ENCODE data around the gene AKAP1. TPM values are rescaled to one million over a fixed set of nuclear protein-coding genes. Genes with fewer than 3 reads are reported as not detected.

Gene AKAP1
- total RNA-seq, 5 donors from 2014 or later (not counting 1 experiment from before 2014, with no cell fraction given): 28.9 to 42.5 (median 35.6) TPM

GRCh38 chr17:57068707-57069106, 16.3 kb upstream of the AKAP1 start:
- peaks cover 4 to 15% of the 10 kb centered on the region in 2 donors for H3K27me3 Mint-ChIP-seq
- H3K27ac Mint-ChIP-seq: no peak overlapping the region
- POLR2A ChIA-PET: interaction anchor here in 1 of 2 donors (0.5 kb wide), 1 partner anchor 1167 kb away, joined by 3 read pairs; no protein-coding TSS in a partner anchor
- H3K9me3 ChIP-seq: no peaks in the 10 kb centered on the region
- H3K4me1 ChIP-seq (ENCODE audit: control insufficient read depth in 1 of 2, extremely low read depth in 1 of 2, insufficient read depth in 2 of 2, low read length in 2 of 2): no peaks in the 10 kb centered on the region
- H3K27me3 ChIP-seq (replicated peaks in 1 of 2; ENCODE audit: control insufficient read depth in 2 of 2, extremely low read depth in 1 of 2, insufficient read depth in 2 of 2, low read length in 1 of 2): peaks cover 0 to 6% of the 10 kb centered on the region in 2 experiments
- CTCF ChIA-PET: no interaction called here
- no peak overlapping the region for H3K4me3 ChIP-seq (ENCODE audit: control insufficient read depth in 1 of 2, extremely low read depth in 1 of 2, low read length in 1 of 2)
- DNase-seq: no peak
- ATAC-seq (replicated peaks in 1 of 4): no peak
- H3K4me3 Mint-ChIP-seq: no peak overlapping the region
- no peaks in the 10 kb centered on the region for H3K36me3 Mint-ChIP-seq
- H3K36me3 ChIP-seq (ENCODE audit: control insufficient read depth in 2 of 2, extremely low read depth in 1 of 2, insufficient read depth in 1 of 2, low read length in 1 of 2): no peaks in the 10 kb centered on the region
- H3K9me3 Mint-ChIP-seq: no peaks in the 10 kb centered on the region
- 83% methylated on average over 1 of the region's 2 CpGs for WGBS (ENCODE audit: insufficient coverage)
- H3K27ac ChIP-seq (ENCODE audit: low read length): no peak overlapping the region
- H3K4me1 Mint-ChIP-seq: no peaks in the 10 kb centered on the region

- Mint-ChIP-seq H3K4me3 (no peak overlapping the region), H3K4me1 (no peaks in the 10 kb centered on the region), H3K36me3 (no peaks in the 10 kb centered on the region), H3K9me3 (no peaks in the 10 kb centered on the region), H3K27ac (no peak overlapping the region), H3K27me3 (peaks cover 0 to 8% of the 10 kb centered on the region in 2 donors)
- no peak for ATAC-seq (replicated peaks in 1 of 4)
- Histone ChIP-seq H3K27me3 (replicated peaks in 1 of 2; ENCODE audit: control insufficient read depth in 2 of 2, extremely low read depth in 1 of 2, insufficient read depth in 2 of 2, low read length in 1 of 2) (no peaks in the 10 kb centered on the region), H3K27ac (ENCODE audit: low read length) (no peak overlapping the region), H3K4me1 (ENCODE audit: control insufficient read depth in 1 of 2, extremely low read depth in 1 of 2, insufficient read depth in 2 of 2, low read length in 2 of 2) (no peaks in the 10 kb centered on the region), H3K9me3 (no peaks in the 10 kb centered on the region), H3K4me3 (ENCODE audit: control insufficient read depth in 1 of 2, extremely low read depth in 1 of 2, low read length in 1 of 2) (no peak overlapping the region), H3K36me3 (ENCODE audit: control insufficient read depth in 2 of 2, extremely low read depth in 1 of 2, insufficient read depth in 1 of 2, low read length in 1 of 2) (no peaks in the 10 kb centered on the region)
- 57% methylated on average over 2 of the region's 5 CpGs for WGBS (ENCODE audit: insufficient coverage)
- ChIA-PET CTCF (no interaction called here), POLR2A (no interaction called here)
- DNase-seq: no peak
Observed at GRCh38 chr17:57071991-57072944, 12.8 kb upstream of the AKAP1 start.

- Histone ChIP-seq H3K27me3 (replicated peaks in 1 of 2; ENCODE audit: control insufficient read depth in 2 of 2, extremely low read depth in 1 of 2, insufficient read depth in 2 of 2, low read length in 1 of 2) (no peaks in the 10 kb centered on the region), H3K4me3 (ENCODE audit: control insufficient read depth in 1 of 2, extremely low read depth in 1 of 2, low read length in 1 of 2) (no peak overlapping the region), H3K27ac (ENCODE audit: low read length) (no peak overlapping the region), H3K36me3 (ENCODE audit: control insufficient read depth in 2 of 2, extremely low read depth in 1 of 2, insufficient read depth in 1 of 2, low read length in 1 of 2) (no peaks in the 10 kb centered on the region), H3K9me3 (no peaks in the 10 kb centered on the region), H3K4me1 (ENCODE audit: control insufficient read depth in 1 of 2, extremely low read depth in 1 of 2, insufficient read depth in 2 of 2, low read length in 2 of 2) (no peaks in the 10 kb centered on the region)
- ATAC-seq (replicated peaks in 1 of 4): no peak
- POLR2A ChIA-PET: no interaction called here
- Mint-ChIP-seq H3K27me3 (peaks cover 0 to 8% of the 10 kb centered on the region in 2 donors), H3K27ac (no peak overlapping the region), H3K4me3 (no peak overlapping the region), H3K9me3 (no peaks in the 10 kb centered on the region), H3K4me1 (no peaks in the 10 kb centered on the region), H3K36me3 (no peaks in the 10 kb centered on the region)
- CTCF ChIA-PET: interaction anchor here in 1 of 2 donors (0.7 kb wide), 1 partner anchor 874 kb away, joined by 4 read pairs; no protein-coding TSS in a partner anchor
- no CpG with 5 or more reads among the region's 2 CpGs for WGBS (ENCODE audit: insufficient coverage)
- no peak for DNase-seq
Observed at GRCh38 chr17:57073626-57074025, 11.4 kb upstream of the AKAP1 start.

GRCh38 chr17:57075193-57075592, 9.9 kb upstream of the AKAP1 start:
- Histone ChIP-seq H3K4me3 (ENCODE audit: control insufficient read depth in 1 of 2, extremely low read depth in 1 of 2, low read length in 1 of 2) (no peak overlapping the region), H3K4me1 (ENCODE audit: control insufficient read depth in 1 of 2, extremely low read depth in 1 of 2, insufficient read depth in 2 of 2, low read length in 2 of 2) (no peaks in the 10 kb centered on the region), H3K27ac (ENCODE audit: low read length) (no peak overlapping the region), H3K36me3 (ENCODE audit: control insufficient read depth in 2 of 2, extremely low read depth in 1 of 2, insufficient read depth in 1 of 2, low read length in 1 of 2) (no peaks in the 10 kb centered on the region), H3K9me3 (no peaks in the 10 kb centered on the region), H3K27me3 (replicated peaks in 1 of 2; ENCODE audit: control insufficient read depth in 2 of 2, extremely low read depth in 1 of 2, insufficient read depth in 2 of 2, low read length in 1 of 2) (peaks cover 0 to 2% of the 10 kb centered on the region in 2 experiments)
- no peaks in the 10 kb centered on the region for H3K36me3 Mint-ChIP-seq
- H3K4me3 Mint-ChIP-seq: no peak overlapping the region
- H3K27me3 Mint-ChIP-seq: no peaks in the 10 kb centered on the region
- H3K9me3 Mint-ChIP-seq: no peaks in the 10 kb centered on the region
- WGBS (ENCODE audit: insufficient coverage): no CpG with 5 or more reads among the region's 3 CpGs
- H3K4me1 Mint-ChIP-seq: no peaks in the 10 kb centered on the region
- DNase-seq (no peak), ATAC-seq (replicated peaks in 1 of 4) (no peak)
- H3K27ac Mint-ChIP-seq: no peak overlapping the region
- ChIA-PET CTCF (no interaction called here), POLR2A (no interaction called here)

GRCh38 chr17:57075785-57076184, 9.3 kb upstream of the AKAP1 start:
- Mint-ChIP-seq H3K36me3 (no peaks in the 10 kb centered on the region), H3K27ac (no peak overlapping the region), H3K4me1 (no peaks in the 10 kb centered on the region), H3K4me3 (no peak overlapping the region), H3K27me3 (no peaks in the 10 kb centered on the region), H3K9me3 (no peaks in the 10 kb centered on the region)
- Histone ChIP-seq H3K4me1 (ENCODE audit: control insufficient read depth in 1 of 2, extremely low read depth in 1 of 2, insufficient read depth in 2 of 2, low read length in 2 of 2) (no peaks in the 10 kb centered on the region), H3K36me3 (ENCODE audit: control insufficient read depth in 2 of 2, extremely low read depth in 1 of 2, insufficient read depth in 1 of 2, low read length in 1 of 2) (no peaks in the 10 kb centered on the region), H3K4me3 (ENCODE audit: control insufficient read depth in 1 of 2, extremely low read depth in 1 of 2, low read length in 1 of 2) (no peak overlapping the region), H3K9me3 (no peaks in the 10 kb centered on the region), H3K27me3 (replicated peaks in 1 of 2; ENCODE audit: control insufficient read depth in 2 of 2, extremely low read depth in 1 of 2, insufficient read depth in 2 of 2, low read length in 1 of 2) (peaks cover 0 to 2% of the 10 kb centered on the region in 2 experiments), H3K27ac (ENCODE audit: low read length) (no peak overlapping the region)
- ATAC-seq (replicated peaks in 1 of 4): no peak
- ChIA-PET CTCF (no interaction called here), POLR2A (interaction anchor here in 1 of 2 donors (0.5 kb wide), 1 partner anchor 1007 kb away, joined by 9 read pairs; the partner anchor contains the start of gene DYNLL2)
- DNase-seq: no peak
- no CpG with 5 or more reads among the region's 3 CpGs for WGBS (ENCODE audit: insufficient coverage)

- ATAC-seq (replicated peaks in 1 of 4): no peak
- Histone ChIP-seq H3K27ac (ENCODE audit: low read length) (no peak overlapping the region), H3K4me3 (ENCODE audit: control insufficient read depth in 1 of 2, extremely low read depth in 1 of 2, low read length in 1 of 2) (no peak overlapping the region), H3K9me3 (no peaks in the 10 kb centered on the region), H3K27me3 (replicated peaks in 1 of 2; ENCODE audit: control insufficient read depth in 2 of 2, extremely low read depth in 1 of 2, insufficient read depth in 2 of 2, low read length in 1 of 2) (peaks cover 0 to 2% of the 10 kb centered on the region in 2 experiments), H3K36me3 (ENCODE audit: control insufficient read depth in 2 of 2, extremely low read depth in 1 of 2, insufficient read depth in 1 of 2, low read length in 1 of 2) (no peaks in the 10 kb centered on the region), H3K4me1 (ENCODE audit: control insufficient read depth in 1 of 2, extremely low read depth in 1 of 2, insufficient read depth in 2 of 2, low read length in 2 of 2) (no peaks in the 10 kb centered on the region)
- Mint-ChIP-seq H3K36me3 (no peaks in the 10 kb centered on the region), H3K27me3 (no peaks in the 10 kb centered on the region), H3K27ac (no peak overlapping the region), H3K4me1 (no peaks in the 10 kb centered on the region), H3K9me3 (no peaks in the 10 kb centered on the region), H3K4me3 (no peak overlapping the region)
- ChIA-PET CTCF (no interaction called here), POLR2A (no interaction called here)
- 100% methylated on average over 2 of the region's 2 CpGs for WGBS (ENCODE audit: insufficient coverage)
- no peak for DNase-seq
Observed at GRCh38 chr17:57077000-57077399, 8.0 kb upstream of the AKAP1 start.
